Measurements from ENCODE around the gene DCTN2. TPM values are rescaled to one million over a fixed set of nuclear protein-coding genes. Genes with fewer than 3 reads are reported as not detected.
"Not testable (repeated sequence)": the region's sequence is repeated elsewhere in the genome, so short reads cannot be mapped to it uniquely, and the experiment has no call there.

DCTN2 gene
- total RNA-seq, 1 experiment from 2014 or later: 129 TPM

DNA sequence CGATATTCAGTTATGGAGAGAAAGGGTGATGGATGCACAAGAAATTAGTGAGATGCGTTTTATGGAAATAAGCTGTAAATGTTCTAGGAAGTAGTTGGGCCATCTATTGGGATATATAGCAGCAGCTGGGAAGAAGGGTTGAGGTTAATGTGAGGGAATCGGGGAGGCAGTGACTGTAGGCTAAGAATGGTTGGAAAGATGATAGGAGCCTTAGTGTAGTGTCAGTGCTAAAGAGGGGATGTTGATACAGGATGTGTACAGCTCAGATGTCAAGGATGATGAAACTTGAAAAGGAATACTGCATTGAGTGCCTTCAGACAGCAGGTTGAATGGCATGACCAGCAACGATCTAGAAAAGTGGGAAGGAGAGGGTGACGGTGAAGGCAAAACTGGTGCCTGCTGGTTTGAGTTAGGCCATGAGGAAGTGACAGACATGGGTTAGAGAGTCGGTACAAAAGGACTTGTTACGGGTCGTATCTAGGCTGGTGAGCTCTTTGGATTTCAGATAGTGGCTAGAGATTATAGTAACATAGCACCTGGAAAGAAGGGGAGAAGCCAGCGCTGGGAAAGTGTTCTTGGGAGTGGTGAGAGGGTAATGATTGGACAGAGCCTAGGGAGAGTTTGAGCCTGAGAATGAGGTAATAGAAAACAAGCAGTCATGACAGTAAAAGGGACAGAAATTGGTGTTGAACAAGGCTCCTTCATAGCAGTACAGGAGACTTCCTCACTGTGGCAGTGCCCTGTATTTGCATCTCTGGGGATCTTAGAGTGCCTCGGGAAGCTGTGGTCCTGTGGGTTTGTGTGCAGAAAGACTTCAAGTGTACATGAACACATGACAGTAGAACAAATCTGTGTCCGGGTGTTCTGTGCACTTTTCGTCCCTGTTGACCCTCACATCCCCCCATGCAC, 49.5 kb downstream of the DCTN2 start:
- Histone ChIP-seq H3K36me3 (ENCODE audit: insufficient read depth, low read length, poor library complexity, severe bottlenecking) (peaks cover 68% of the 10 kb centered on the region), H3K4me3 (ENCODE audit: low read depth, low read length, poor library complexity, severe bottlenecking) (no peak overlapping the region), H3K4me1 (ENCODE audit: insufficient read depth, low read length, poor library complexity, severe bottlenecking) (no peaks in the 10 kb centered on the region), H3K27ac (ENCODE audit: low read depth, low read length, poor library complexity, severe bottlenecking) (no peak overlapping the region), H3K27me3 (replicated peaks; ENCODE audit: insufficient read depth, low read depth, low read length, poor library complexity) (no peaks in the 10 kb centered on the region), H3K9me3 (ENCODE audit: low read depth, low read length, poor library complexity, severe bottlenecking) (no peaks in the 10 kb centered on the region)
- TF ChIP-seq EZH2 (IDR thresholded peaks at IDR 0.05; ENCODE audit: borderline replicate concordance, low read depth, low read length, poor library complexity, severe bottlenecking): no peak
- TF ChIP-seq, protein P1, sequence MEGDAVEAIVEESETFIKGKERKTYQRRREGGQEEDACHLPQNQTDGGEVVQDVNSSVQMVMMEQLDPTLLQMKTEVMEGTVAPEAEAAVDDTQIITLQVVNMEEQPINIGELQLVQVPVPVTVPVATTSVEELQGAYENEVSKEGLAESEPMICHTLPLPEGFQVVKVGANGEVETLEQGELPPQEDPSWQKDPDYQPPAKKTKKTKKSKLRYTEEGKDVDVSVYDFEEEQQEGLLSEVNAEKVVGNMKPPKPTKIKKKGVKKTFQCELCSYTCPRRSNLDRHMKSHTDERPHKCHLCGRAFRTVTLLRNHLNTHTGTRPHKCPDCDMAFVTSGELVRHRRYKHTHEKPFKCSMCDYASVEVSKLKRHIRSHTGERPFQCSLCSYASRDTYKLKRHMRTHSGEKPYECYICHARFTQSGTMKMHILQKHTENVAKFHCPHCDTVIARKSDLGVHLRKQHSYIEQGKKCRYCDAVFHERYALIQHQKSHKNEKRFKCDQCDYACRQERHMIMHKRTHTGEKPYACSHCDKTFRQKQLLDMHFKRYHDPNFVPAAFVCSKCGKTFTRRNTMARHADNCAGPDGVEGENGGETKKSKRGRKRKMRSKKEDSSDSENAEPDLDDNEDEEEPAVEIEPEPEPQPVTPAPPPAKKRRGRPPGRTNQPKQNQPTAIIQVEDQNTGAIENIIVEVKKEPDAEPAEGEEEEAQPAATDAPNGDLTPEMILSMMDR (conservative IDR thresholded peaks at IDR 0.05; ENCODE audit: low read depth, low read length): no peak
- intact Hi-C loops (cut with micrococcal nuclease; ENCODE audit: unreplicated experiment): no loop called here
- POLR2A ChIA-PET (ENCODE audit: low non-redundant PET): no interaction called here
- no peak for DNase-seq (ENCODE audit: low spot score)
- CTCF ChIA-PET: no interaction called here
- no TSS peak for BruUV-seq (replicated peaks)

DNA sequence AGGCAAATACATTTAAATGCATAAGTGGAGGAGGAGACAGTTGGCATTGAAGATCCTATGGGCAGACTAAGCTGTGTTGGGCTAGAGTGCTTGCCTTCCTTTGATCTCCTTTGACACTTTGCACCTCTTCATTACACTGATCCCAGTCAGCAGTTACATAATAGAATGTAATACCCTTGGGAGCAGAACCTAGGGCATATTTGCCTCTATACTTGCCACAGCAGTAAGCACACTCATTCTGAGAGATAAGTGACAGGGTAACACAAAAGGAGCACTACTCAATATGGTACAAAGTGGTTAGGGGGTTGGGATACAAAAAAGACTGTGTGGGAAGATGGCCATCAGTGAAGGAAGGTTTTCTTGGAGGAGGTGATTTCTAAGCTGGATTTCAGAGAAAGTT, 50.2 kb downstream of the DCTN2 start:
- Histone ChIP-seq H3K36me3 (ENCODE audit: insufficient read depth, low read length, poor library complexity, severe bottlenecking) (peaks cover 66% of the 10 kb centered on the region), H3K9me3 (ENCODE audit: low read depth, low read length, poor library complexity, severe bottlenecking) (no peaks in the 10 kb centered on the region)
- POLR2A ChIA-PET (ENCODE audit: low non-redundant PET): no interaction called here

DNA sequence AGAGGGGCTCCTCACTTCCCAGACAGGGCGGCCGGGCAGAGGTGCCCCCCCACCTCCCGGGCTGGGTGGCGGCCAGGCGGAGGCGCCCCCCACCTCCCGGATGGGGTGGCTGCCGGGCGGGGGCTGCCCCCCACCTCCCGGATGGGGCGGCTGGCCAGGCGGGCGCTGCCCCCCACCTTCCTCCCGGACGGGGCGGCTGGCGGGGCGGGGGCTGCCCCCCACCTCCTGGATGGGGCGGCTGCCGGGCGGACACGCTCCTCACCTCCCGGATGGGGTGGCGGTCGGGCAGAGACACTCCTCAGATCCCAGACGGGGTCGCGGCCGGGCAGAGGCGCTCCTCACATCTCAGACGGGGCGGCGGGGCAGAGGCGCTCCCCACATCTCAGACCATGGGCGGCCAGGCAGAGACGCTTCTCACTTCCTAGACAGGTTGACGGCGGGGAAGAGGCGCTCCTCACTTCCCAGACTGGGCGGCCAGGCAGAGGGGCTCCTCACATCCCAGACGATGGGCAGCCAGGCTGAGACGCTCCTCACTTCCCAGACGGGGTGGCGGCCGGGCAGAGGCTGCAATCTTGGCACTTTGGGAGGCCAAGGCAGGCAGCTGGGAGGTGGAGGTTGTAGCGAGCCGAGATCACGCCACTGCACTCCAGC, 51.8 kb downstream of the DCTN2 start:
- DNase-seq (ENCODE audit: low spot score); intact Hi-C loops (cut with micrococcal nuclease; ENCODE audit: unreplicated experiment); H3K9me3 ChIP-seq (ENCODE audit: low read depth, low read length, poor library complexity, severe bottlenecking); H3K27ac ChIP-seq (ENCODE audit: low read depth, low read length, poor library complexity, severe bottlenecking); POLR2A ChIA-PET (ENCODE audit: low non-redundant PET); BruUV-seq (replicated peaks); H3K4me1 ChIP-seq (ENCODE audit: insufficient read depth, low read length, poor library complexity, severe bottlenecking); H3K27me3 ChIP-seq (replicated peaks; ENCODE audit: insufficient read depth, low read depth, low read length, poor library complexity); H3K4me3 ChIP-seq (ENCODE audit: low read depth, low read length, poor library complexity, severe bottlenecking); CTCF ChIA-PET: not testable (repeated sequence)
- peaks cover 66% of the 10 kb centered on the region for H3K36me3 ChIP-seq (ENCODE audit: insufficient read depth, low read length, poor library complexity, severe bottlenecking)

More for the DNA sequence above, 50.2 kb downstream of the DCTN2 start:
- Histone ChIP-seq H3K27ac (ENCODE audit: low read depth, low read length, poor library complexity, severe bottlenecking) (no peak overlapping the region), H3K27me3 (replicated peaks; ENCODE audit: insufficient read depth, low read depth, low read length, poor library complexity) (no peaks in the 10 kb centered on the region), H3K4me1 (ENCODE audit: insufficient read depth, low read length, poor library complexity, severe bottlenecking) (no peaks in the 10 kb centered on the region), H3K4me3 (ENCODE audit: low read depth, low read length, poor library complexity, severe bottlenecking) (no peak overlapping the region)
- intact Hi-C loops (cut with micrococcal nuclease; ENCODE audit: unreplicated experiment): no loop called here
- BruUV-seq (replicated peaks): no TSS peak
- TF ChIP-seq EZH2 (IDR thresholded peaks at IDR 0.05; ENCODE audit: borderline replicate concordance, low read depth, low read length, poor library complexity, severe bottlenecking): no peak
- TF ChIP-seq, protein P1 (conservative IDR thresholded peaks at IDR 0.05; ENCODE audit: low read depth, low read length): no peak
- DNase-seq (ENCODE audit: low spot score): no peak
- CTCF ChIA-PET: no interaction called here

All from A673 (cell line).